HG02885 (cell line): Measurements from ENCODE around the gene UBLCP1.
"Not testable (repeated sequence)": the region's sequence is repeated elsewhere in the genome, so short reads cannot be mapped to it uniquely, and the experiment has no call there.

Experiments
- ATAC-seq: cut with Tn5 transposase; IDR thresholded peaks from one replicate; pipeline ENCODE4 v1.9.1; 2021; ENCODE audit warnings: mild to moderate bottlenecking; ENCODE audit not compliant: unreplicated experiment, poor library complexity

UBLCP1 gene, protein sequence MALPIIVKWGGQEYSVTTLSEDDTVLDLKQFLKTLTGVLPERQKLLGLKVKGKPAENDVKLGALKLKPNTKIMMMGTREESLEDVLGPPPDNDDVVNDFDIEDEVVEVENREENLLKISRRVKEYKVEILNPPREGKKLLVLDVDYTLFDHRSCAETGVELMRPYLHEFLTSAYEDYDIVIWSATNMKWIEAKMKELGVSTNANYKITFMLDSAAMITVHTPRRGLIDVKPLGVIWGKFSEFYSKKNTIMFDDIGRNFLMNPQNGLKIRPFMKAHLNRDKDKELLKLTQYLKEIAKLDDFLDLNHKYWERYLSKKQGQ

DNA sequence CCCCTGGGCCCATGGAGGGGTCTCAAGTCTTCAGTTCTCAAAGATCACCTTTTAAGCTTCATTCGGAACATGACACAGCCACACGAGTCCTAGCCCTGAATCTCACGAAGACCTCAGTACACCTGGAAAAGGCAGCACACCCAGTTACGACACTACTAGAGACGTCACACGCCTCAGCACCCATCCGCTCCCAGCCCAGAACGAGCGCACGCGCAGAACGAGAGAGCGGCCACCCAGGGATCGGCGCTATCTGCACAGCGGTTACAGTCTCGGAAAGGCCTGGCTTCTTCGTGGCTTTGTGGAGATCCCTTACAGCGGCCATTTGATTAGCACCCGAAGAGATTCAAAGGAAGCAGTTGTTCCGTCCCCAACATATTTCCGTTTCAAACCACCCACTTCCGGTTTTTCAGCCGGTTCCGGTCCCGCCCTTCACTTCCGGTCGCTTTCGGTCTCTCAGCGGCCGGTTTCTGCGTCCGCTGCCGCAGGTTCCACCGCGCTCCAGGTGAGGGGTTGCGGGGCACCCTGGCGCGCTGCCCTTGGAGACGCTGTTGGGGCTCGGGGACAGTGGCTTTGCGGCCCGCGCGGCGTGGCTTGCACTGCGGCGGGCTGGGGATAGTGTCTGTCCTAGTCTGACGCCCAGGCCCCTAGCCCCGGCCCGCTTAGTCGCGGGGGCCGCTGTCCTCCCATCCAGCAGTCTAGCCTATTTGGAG, at the start of gene UBLCP1:
TSS of gene UBLCP1 (plus strand) at position 432 of the 710 bp plus-strand sequence. CDS start 5,626 bp downstream, outside the sequence.
- ATAC-seq = peak; percentile 92

- no peak for ATAC-seq
Measured at GRCh38 chr5:159214486-159215271, 48.4 kb upstream of the UBLCP1 start.

DNA sequence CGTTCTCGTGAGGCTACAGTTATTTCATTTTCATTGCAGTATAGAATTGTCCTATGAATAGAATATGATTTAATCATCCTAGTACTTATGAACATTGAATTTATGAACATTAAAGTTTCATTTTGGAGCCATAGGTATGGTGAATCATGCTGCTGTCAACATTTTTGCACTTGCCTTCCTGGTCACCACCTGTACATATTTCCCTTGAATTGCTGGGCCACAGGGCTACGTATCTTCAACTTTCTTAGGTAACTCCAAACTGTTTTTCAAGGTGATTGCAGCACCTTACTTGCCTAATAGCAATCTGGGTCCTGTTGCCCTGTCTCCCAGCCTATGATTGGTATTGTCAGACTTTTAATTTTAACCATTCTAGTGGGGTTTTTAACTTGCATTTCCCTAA, 47.2 kb upstream of the UBLCP1 start:
- no peak for ATAC-seq

GRCh38 chr5:159216454-159216853, 46.6 kb upstream of the UBLCP1 start:
- no peak for ATAC-seq

DNA sequence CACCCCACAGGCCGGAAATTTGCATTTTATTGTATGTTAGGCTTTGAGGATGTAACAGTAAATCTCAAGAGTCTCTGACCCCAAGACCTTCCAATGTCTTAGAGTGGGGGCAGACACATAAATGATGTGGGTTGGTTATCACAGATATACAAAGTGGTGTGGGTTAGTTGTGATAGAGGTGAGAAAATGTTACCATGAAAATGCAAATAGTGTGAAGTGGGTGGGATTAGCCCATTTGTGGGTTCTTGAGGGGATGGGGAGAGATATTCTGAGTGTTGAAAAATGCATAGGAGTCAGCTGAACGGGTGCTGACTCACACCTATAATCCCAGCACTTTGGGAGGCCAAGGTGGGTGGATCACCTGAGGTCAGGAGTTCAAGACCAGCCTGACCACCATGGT, 45.9 kb upstream of the UBLCP1 start:
- ATAC-seq = no peak

GRCh38 chr5:159218595-159219023, 44.5 kb upstream of the UBLCP1 start:
- no peak for ATAC-seq

- ATAC-seq = no peak
Measured at GRCh38 chr5:159220206-159220605, 42.9 kb upstream of the UBLCP1 start.

- ATAC-seq = no peak
Measured at GRCh38 chr5:159223469-159223868, 39.6 kb upstream of the UBLCP1 start.

DNA sequence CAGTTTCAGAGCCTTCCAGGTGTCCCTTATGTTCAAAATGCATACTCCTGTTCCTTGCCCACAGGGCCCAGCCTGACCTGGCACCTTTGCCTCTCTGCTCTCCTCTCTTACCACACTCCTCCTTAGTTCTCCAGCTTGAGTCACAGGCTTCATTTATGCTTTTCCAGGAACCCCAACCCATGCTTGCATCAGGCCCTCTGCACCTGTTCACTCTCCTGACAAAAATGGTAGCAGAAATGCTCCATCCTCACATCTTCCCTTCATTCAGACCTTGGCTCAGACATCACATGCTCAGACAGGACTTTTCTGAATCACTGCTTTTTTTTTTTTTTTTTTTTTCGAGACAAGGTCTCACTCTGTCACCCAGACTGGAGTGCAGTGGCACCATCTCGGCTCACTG, 38.6 kb upstream of the UBLCP1 start:
- ATAC-seq = no peak

DNA sequence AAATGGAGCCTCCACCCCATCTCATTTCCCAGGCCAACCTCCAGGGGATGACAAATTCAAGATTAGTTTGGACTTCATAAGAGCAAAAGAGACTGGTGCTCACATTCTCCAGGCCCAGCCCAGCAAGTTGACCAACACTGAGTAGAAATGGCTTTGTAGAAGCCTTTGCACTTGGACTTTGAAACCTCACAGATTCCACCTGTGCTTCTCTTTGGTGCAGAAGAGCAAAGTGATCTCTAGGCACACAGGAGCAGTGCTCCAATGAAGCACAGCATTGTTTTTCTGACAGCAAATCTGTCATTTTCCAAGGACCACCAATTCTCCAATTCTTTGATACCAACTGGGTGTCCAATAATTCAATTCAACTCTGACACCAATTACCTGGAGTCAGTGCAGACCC, 36.6 kb upstream of the UBLCP1 start:
- ATAC-seq = no peak

DNA sequence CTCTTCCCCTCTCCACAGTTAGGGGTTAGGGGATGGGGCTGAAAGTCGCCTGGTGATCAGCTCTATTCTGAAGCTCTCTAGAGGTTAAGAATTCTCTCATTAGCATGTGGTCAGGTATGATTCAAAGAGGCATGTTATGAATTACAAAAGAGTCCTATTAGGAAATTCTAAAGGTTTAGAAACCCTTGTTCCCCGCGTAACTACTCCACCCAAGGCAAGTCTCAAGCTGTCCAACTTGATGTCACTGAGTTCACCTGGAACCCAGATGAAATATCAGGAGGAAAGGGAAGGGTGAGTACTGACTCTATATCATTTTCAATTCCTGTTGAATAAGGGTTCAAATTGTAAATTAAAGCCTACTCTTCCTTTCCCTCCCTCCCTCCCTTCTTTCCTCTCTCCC, 35.6 kb upstream of the UBLCP1 start:
- no peak for ATAC-seq

DNA sequence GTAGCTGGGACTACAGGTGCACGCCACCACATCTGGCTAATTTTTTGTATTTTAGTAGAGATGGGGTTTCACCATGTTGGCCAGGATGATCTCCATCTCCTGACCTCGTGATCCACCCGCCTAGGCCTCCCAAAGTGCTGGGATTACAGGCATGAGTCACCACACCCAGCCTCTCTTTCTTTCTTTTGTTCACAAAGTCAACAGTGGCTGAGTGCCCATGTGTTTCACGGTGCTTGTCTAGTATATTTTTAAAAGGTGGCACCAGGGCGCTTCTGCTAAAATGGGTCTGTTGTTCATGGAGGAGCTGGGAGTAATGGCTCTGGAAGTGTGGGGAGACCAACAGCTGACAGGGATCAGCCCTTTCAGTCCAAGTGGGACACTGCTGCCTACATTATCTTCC, 35.0 kb upstream of the UBLCP1 start:
- not testable (repeated sequence) for ATAC-seq

GRCh38 chr5:159230657-159231056, 32.4 kb upstream of the UBLCP1 start:
- ATAC-seq = no peak

DNA sequence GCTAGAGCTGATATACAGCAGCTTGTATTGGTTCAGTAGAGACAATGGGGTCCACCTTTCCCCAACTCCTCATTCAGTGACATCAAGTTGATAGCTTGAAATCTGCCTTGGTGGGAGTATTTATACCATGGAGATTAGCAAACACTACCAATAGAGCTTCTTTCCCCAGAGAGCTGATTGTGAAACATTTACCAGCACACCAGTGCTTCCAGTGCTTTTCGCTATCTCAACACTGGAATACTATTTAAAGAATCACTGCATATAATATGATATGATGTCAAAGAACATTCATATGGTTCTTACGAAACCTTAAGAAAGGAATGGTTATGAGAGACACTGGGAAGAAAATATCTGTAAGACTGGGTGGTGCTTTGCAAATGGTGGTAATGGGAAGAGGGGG, 31.9 kb upstream of the UBLCP1 start:
- ATAC-seq = no peak

- not testable (repeated sequence) for ATAC-seq
Measured at GRCh38 chr5:159235871-159236520, 27.1 kb upstream of the UBLCP1 start.

GRCh38 chr5:159240301-159240870, 22.7 kb upstream of the UBLCP1 start:
- ATAC-seq = no peak

DNA sequence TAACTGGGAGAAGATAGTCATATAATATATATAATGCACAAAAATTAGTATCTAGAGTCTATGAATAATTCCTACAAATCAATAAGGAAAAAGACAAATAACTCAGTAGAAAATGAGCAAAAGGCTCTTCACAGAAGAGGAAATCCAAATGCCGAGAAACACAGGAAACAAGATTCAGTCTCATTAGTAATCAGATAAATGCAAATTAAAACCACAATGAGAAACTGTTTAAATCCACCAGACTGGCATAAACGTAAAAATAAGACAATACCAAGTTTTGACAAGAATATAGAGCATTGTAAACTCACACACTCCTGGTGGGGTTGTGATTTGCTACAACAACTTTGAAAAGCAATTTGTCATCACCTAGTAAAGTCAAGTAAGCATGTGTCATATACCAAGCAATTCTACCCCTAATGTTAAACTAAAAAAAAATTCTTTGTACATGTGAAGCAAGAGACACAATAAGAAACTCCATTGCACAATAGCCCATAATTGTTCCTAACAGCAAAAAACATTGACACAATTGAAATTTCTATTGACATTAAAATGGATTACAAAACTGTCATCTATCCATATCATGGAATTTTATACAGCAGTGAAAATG, 21.0 kb upstream of the UBLCP1 start:
- ATAC-seq = no peak

DNA sequence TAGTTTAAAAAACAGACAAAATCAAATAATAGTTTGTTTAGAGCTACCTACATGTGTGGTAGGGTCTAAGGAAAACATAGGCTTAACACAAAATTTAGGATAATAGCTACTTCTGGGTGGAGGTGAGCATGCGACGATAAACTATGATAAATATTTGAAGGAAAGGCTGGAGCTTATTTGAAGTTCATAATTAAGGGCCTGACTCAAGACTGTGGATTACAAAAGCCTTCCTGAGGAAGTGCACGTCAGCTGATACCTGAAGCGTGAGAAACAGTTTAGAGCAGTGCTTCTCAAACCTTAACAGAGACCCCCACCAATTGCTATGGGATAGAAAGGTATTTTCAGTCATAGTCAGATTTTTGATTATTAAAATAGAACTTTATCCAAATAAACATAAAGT, 20.4 kb upstream of the UBLCP1 start:
- ATAC-seq = no peak

DNA sequence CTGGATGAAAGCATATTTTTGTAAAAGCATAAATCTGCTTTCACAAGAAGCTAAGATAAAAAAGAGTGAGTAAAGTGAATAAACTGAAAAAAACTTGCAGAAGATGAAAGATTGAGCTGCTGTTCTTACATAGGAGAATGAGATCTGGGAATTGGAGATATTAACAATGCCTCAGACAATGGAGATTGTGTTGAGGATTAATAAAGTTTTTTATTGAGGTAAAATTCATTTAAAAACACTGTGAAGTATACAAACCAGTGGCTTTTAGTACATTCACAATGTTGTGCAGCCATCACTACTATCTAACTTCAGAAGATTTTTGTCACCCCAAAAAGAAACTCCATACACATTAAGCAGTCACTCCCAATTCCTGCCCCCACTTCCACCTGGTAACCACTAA, 19.7 kb upstream of the UBLCP1 start:
- ATAC-seq = no peak

DNA sequence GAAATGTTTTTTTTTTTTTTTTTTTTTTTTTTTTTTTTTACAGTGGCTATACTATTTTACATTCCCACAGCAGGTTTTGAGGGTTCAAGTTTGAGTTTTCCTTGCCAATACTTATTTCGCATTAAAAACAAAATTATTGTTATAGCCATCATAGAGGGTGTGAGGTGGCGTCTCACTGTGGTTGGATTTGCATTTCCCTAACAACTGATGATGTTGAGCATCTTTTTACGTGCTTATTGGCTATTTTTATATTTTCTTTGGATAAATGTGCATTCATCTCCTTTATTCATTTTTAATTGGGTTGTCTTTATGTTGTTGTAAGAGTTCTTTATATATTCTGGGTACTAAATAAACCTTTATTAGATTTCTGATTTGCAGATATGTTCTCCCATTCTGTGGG, 18.9 kb upstream of the UBLCP1 start:
- ATAC-seq = no peak
